Endothelial cell of umbilical vein (primary cell): Measurements from ENCODE around the gene TDRD3.

Experiments
- EZH2 ChIP-seq: IDR thresholded peaks from 2 replicates; pipeline ENCODE4 v1.6.1; 2012; ENCODE audit warnings: borderline replicate concordance, low read depth, mild to moderate bottlenecking, moderate library complexity, low read length, inconsistent platforms; ENCODE audit not compliant: severe bottlenecking
- FOS ChIP-seq: IDR thresholded peaks from 2 replicates; pipeline ENCODE4 v1.6.1; 2011; ENCODE audit warnings: mild to moderate bottlenecking, low read length, moderate library complexity, borderline replicate concordance; ENCODE audit not compliant: insufficient read depth
- JUN ChIP-seq: IDR thresholded peaks from 2 replicates; pipeline ENCODE4 v1.6.1; 2011; ENCODE audit warnings: borderline replicate concordance, low read depth; ENCODE audit not compliant: insufficient read length, insufficient read depth
- MYC ChIP-seq: IDR thresholded peaks from one replicate; pipeline ENCODE4 v1.6.1; 2011; ENCODE audit warnings: mild to moderate bottlenecking, low read depth, low read length
- POLR2A ChIP-seq: IDR thresholded peaks from 2 replicates; pipeline ENCODE4 v1.6.1; 2012; ENCODE audit warnings: low read depth, mild to moderate bottlenecking, control low read depth, low read length
- POLR2AphosphoS5 ChIP-seq: IDR thresholded peaks from 2 replicates; pipeline ENCODE4 v1.6.1; 2012; ENCODE audit warnings: low read depth, mild to moderate bottlenecking, control low read depth, low read length, moderate library complexity; ENCODE audit not compliant: insufficient read depth
- TF ChIP-seq, protein P1 (sequence below), 2 donors: IDR thresholded peaks; 1 replicate in 1 of 2; 2 replicates in 1 of 2; pipeline ENCODE4 v1.5.1; 2011; ENCODE audit warnings: low read length in 2 of 2, mild to moderate bottlenecking in 2 of 2, moderate library complexity in 2 of 2, control low read depth in 1 of 2, inconsistent platforms in 1 of 2, low read depth in 1 of 2; ENCODE audit not compliant: insufficient read depth in 1 of 2; ENCODE audit errors: extremely low read depth in 1 of 2
- TF ChIP-seq, protein P2 (sequence below): IDR thresholded peaks from 2 replicates; pipeline ENCODE4 v1.6.1; 2011; ENCODE audit not compliant: insufficient read depth, insufficient read length

DNA sequence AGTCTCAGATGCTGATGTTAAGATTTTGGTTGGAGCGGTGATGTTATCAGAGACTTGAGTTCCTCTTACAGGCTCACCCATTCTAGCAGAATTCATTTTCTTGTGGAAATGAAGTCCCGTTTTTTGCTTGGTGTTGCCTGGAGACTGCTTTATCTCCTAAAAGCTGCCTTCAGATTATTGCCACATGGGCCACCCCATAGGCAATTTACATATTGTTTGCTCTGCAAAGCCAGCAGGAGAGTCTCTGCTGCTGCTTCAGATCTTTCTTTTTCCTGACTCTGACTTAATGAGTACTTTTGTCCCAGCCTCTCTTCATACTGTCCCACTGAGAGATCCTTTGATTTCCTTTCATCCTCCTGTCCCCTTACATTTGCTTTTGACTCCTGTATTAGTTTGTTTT lies 114.6 kb downstream of the TDRD3 start:
- TF ChIP-seq, protein P1, sequence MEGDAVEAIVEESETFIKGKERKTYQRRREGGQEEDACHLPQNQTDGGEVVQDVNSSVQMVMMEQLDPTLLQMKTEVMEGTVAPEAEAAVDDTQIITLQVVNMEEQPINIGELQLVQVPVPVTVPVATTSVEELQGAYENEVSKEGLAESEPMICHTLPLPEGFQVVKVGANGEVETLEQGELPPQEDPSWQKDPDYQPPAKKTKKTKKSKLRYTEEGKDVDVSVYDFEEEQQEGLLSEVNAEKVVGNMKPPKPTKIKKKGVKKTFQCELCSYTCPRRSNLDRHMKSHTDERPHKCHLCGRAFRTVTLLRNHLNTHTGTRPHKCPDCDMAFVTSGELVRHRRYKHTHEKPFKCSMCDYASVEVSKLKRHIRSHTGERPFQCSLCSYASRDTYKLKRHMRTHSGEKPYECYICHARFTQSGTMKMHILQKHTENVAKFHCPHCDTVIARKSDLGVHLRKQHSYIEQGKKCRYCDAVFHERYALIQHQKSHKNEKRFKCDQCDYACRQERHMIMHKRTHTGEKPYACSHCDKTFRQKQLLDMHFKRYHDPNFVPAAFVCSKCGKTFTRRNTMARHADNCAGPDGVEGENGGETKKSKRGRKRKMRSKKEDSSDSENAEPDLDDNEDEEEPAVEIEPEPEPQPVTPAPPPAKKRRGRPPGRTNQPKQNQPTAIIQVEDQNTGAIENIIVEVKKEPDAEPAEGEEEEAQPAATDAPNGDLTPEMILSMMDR (IDR thresholded peaks at IDR 0.05; ENCODE audit: extremely low read depth in 1 of 2, insufficient read depth in 1 of 2, low read depth in 1 of 2, low read length in 2 of 2) = no peak
- no peak for TF ChIP-seq POLR2A
- no peak for TF ChIP-seq POLR2AphosphoS5
- TF ChIP-seq MYC = no peak
- TF ChIP-seq EZH2 = no peak
- no peak for TF ChIP-seq FOS
- TF ChIP-seq JUN = no peak
- TF ChIP-seq, protein P2, sequence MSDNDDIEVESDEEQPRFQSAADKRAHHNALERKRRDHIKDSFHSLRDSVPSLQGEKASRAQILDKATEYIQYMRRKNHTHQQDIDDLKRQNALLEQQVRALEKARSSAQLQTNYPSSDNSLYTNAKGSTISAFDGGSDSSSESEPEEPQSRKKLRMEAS = no peak
